Ecto neural progenitor cell (in vitro differentiated cells): ENCODE results near the gene EPS15.
"Not testable (repeated sequence)": the region's sequence is repeated elsewhere in the genome, so short reads cannot be mapped to it uniquely, and the experiment has no call there.

Experiments
- DNase-seq: peaks from one replicate; pipeline ENCODE4 v3.0.0-alpha.2; 2018; ENCODE audit warnings: low spot score

Gene EPS15

GRCh38 chr1:51331206-51332100 is 187.6 kb downstream of the EPS15 start:
- peak; percentile 52 for DNase-seq

- peak; percentile 54 for DNase-seq
These were observed 188.5 kb downstream of the EPS15 start, which contains the start of gene TTC39A for GRCh38 chr1:51330331-51331201. Gene TTC39A (minus strand): TSS chr1:51330562. CDS start chr1:51330477, 85 bp downstream.

GRCh38 chr1:51329443-51330325 is 189.4 kb downstream of the EPS15 start:
- peak; percentile 47 for DNase-seq

- peak; percentile 37 for DNase-seq
These were observed 190.1 kb downstream of the EPS15 start for GRCh38 chr1:51328926-51329325.

GRCh38 chr1:51328279-51328678 is 190.8 kb downstream of the EPS15 start:
- no peak for DNase-seq

- no peak for DNase-seq
These were observed 191.7 kb downstream of the EPS15 start for GRCh38 chr1:51327386-51327785.

GRCh38 chr1:51326839-51327238 is 192.2 kb downstream of the EPS15 start:
- DNase-seq: peak; percentile 36

GRCh38 chr1:51325878-51326755 is 192.9 kb downstream of the EPS15 start:
- DNase-seq: peak; percentile 36

- DNase-seq: no peak
These were observed 193.7 kb downstream of the EPS15 start for GRCh38 chr1:51325391-51325790.

- DNase-seq: not testable (repeated sequence)
These were observed 194.1 kb downstream of the EPS15 start for GRCh38 chr1:51325011-51325385.

GRCh38 chr1:51324251-51325010 is 194.6 kb downstream of the EPS15 start:
- DNase-seq: no peak

- DNase-seq: no peak
These were observed 195.3 kb downstream of the EPS15 start for GRCh38 chr1:51323778-51324177.

GRCh38 chr1:51322417-51323101 is 196.5 kb downstream of the EPS15 start:
- DNase-seq: no peak

- no peak for DNase-seq
These were observed 197.2 kb downstream of the EPS15 start for GRCh38 chr1:51321924-51322280.

- DNase-seq: no peak
These were observed 197.8 kb downstream of the EPS15 start for GRCh38 chr1:51320967-51321923.

- DNase-seq: no peak
These were observed 201.3 kb downstream of the EPS15 start for GRCh38 chr1:51317798-51318197.

- no peak for DNase-seq
These were observed 202.3 kb downstream of the EPS15 start for GRCh38 chr1:51316846-51317120.

- DNase-seq: no peak
These were observed 202.8 kb downstream of the EPS15 start for GRCh38 chr1:51316113-51316845.
